Activated B cell treated with CpG ODN at 0.5 μM for 24 hours (primary cell): ENCODE measurements around the gene BRD9. TPM values are rescaled to one million over a fixed set of nuclear protein-coding genes. Genes with fewer than 3 reads are reported as not detected.
"Not testable (repeated sequence)": the region's sequence is repeated elsewhere in the genome, so short reads cannot be mapped to it uniquely, and the experiment has no call there.

Experiments
- ATAC-seq: fragments of 200-7000 bp; cut with Tn5 transposase; one replicate; pipeline ENCODE4 v1.10.0; 2021; ENCODE audit warnings: low read depth, mild to moderate bottlenecking, moderate library complexity
- CTCF ChIA-PET: fragments of 350-600 bp; sonication (Branson Sonifier 250); formaldehyde crosslinking; loops from one replicate; lab custom pipeline; 2021; ENCODE audit warnings: antibody characterized with exemption; lab: Charles Lee
- POLR2A ChIA-PET: fragments of 350-600 bp; sonication (Branson Sonifier 250); formaldehyde crosslinking; loops from one replicate; lab custom pipeline; 2021; ENCODE audit warnings: antibody characterized with exemption; lab: Charles Lee
- DNase-seq: peaks from one replicate; pipeline ENCODE4 v3.0.0; 2022
- H3K27ac Mint-ChIP-seq: one replicate; pipeline ENCODE4 v1.8.0; 2020; ENCODE audit warnings: mixed read lengths
- H3K27me3 Mint-ChIP-seq: one replicate; pipeline ENCODE4 v1.8.0; 2021; ENCODE audit warnings: mixed read lengths
- H3K36me3 Mint-ChIP-seq: one replicate; pipeline ENCODE4 v1.8.0; 2021; ENCODE audit warnings: low read depth, mixed read lengths
- H3K4me1 Mint-ChIP-seq: one replicate; pipeline ENCODE4 v1.8.0; 2021; ENCODE audit warnings: mixed read lengths
- H3K4me3 Mint-ChIP-seq: one replicate; pipeline ENCODE4 v1.8.0; 2020; ENCODE audit warnings: mild to moderate bottlenecking, mixed read lengths
- H3K9me3 Mint-ChIP-seq: one replicate; pipeline ENCODE4 v1.8.0; 2020; ENCODE audit warnings: mixed read lengths
- intact Hi-C: fragments of 100-400 bp; cut with micrococcal nuclease; formaldehyde crosslinking; loops from one replicate; pipeline ENCODE4 v1.15.1; 2024
- total RNA-seq: library from RNA; stranded (reverse); gene quantifications from 2 replicates; pipeline ENCODE4 v1.2.3, GENCODE V29; 2022
- TF ChIP-seq, protein P1 (sequence below): fragments of 200-600 bp; IDR thresholded peaks from one replicate; pipeline ENCODE4 v1.8.0; 2022; ENCODE audit warnings: antibody characterized with exemption, mild to moderate bottlenecking

BRD9 gene
- total RNA-seq, 1 donor from 2014 or later = 67.8 TPM

DNA sequence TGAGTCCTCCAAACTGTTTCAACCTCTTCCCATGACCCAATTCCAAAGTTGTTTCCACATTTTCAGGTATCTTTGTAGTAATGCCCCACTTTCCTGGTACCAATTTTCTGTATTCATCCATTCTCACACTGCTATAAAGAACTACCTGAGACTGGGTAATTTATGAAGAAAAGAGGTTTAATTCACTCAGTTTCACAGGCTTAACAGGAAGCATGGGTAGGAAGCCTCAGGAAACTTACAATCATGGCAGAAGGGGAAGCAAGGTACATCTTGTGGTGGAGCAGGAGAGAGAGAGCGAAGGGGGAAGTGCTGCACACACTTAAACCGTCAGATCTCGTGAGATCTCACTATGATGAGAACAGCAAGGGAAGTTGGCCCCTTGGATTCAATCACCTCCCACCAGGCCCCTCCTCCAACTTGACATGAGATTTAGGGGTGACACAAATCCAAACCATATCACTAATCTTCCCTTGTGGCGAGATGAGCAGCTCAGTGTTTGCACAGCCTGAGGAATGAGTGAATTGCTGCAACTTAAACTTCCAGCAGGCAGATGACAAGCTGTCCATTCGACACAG, 43.0 kb upstream of the BRD9 start:
- ChIA-PET POLR2A (no interaction called here), CTCF (no interaction called here)
- DNase-seq (no peak), ATAC-seq (no peak)
- intact Hi-C loops = no loop called here
- Mint-ChIP-seq H3K36me3 (no peaks in the 10 kb centered on the region), H3K27me3 (peaks cover 18% of the 10 kb centered on the region), H3K27ac (no peak overlapping the region), H3K4me1 (no peaks in the 10 kb centered on the region), H3K9me3 (no peaks in the 10 kb centered on the region), H3K4me3 (no peak overlapping the region)
- TF ChIP-seq, protein P1, sequence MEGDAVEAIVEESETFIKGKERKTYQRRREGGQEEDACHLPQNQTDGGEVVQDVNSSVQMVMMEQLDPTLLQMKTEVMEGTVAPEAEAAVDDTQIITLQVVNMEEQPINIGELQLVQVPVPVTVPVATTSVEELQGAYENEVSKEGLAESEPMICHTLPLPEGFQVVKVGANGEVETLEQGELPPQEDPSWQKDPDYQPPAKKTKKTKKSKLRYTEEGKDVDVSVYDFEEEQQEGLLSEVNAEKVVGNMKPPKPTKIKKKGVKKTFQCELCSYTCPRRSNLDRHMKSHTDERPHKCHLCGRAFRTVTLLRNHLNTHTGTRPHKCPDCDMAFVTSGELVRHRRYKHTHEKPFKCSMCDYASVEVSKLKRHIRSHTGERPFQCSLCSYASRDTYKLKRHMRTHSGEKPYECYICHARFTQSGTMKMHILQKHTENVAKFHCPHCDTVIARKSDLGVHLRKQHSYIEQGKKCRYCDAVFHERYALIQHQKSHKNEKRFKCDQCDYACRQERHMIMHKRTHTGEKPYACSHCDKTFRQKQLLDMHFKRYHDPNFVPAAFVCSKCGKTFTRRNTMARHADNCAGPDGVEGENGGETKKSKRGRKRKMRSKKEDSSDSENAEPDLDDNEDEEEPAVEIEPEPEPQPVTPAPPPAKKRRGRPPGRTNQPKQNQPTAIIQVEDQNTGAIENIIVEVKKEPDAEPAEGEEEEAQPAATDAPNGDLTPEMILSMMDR = no peak

DNA sequence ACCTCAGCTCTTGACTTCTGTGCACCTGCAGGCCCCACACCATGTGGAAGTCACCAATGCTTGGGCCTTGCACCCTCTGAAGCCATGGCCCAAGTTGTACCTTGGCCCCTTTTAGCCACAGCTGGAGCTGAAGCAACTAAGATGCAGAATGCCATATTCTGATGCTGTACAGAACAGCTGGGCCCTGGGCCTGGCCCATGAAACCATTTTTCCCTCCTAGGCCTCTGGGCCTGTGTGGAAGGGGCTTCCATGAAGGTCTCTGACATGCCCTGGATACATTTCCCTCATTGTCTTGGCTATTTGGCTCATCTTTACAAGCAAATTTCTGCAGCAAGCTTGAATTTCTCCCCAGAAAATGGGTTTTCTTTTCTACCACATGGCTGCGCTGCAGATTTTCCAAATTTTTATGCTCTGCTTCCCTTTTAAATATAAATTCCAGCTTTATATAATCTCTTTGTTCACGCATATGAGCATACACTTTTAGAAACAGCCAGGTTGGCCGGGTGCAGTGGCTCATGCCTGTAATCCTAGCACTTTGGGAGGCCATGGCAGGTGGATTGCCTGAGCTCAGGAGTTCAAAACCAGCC, 41.9 kb upstream of the BRD9 start:
- H3K4me3 Mint-ChIP-seq, DNase-seq, H3K4me1 Mint-ChIP-seq, H3K9me3 Mint-ChIP-seq, intact Hi-C loops, POLR2A ChIA-PET, ATAC-seq, H3K36me3 Mint-ChIP-seq, H3K27ac Mint-ChIP-seq: not testable (repeated sequence)
- CTCF ChIA-PET = interaction anchor here (0.6 kb wide), 1 partner anchor 27 kb away, joined by 3 read pairs; no protein-coding TSS in a partner anchor
- peaks cover 15% of the 10 kb centered on the region for H3K27me3 Mint-ChIP-seq

DNA sequence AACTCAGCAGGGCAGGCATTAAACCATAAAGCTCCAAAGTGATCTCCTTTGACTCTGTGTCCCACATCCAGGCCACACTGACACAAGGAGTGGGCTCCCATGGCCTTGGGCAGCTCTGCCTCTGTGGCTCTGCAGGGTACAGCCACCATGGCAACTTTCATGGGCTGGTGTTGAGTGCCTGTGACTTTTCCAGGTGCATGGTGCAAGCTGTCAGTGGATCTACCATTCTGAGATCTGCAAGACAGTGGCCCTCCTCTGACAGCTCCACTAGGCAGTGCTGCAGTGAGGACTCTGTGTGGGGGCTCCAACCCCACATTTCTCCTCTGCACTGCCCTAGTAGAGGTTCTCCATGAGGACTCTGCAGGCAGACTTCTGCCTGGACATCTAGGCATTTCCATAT, 41.4 kb upstream of the BRD9 start:
- ATAC-seq, H3K4me1 Mint-ChIP-seq, intact Hi-C loops, H3K9me3 Mint-ChIP-seq, H3K27ac Mint-ChIP-seq, DNase-seq, POLR2A ChIA-PET, H3K36me3 Mint-ChIP-seq, H3K4me3 Mint-ChIP-seq: not testable (repeated sequence)
- H3K27me3 Mint-ChIP-seq = peaks cover 11% of the 10 kb centered on the region
- CTCF ChIA-PET = interaction anchor here (0.6 kb wide), 1 partner anchor 27 kb away, joined by 3 read pairs; no protein-coding TSS in a partner anchor

DNA sequence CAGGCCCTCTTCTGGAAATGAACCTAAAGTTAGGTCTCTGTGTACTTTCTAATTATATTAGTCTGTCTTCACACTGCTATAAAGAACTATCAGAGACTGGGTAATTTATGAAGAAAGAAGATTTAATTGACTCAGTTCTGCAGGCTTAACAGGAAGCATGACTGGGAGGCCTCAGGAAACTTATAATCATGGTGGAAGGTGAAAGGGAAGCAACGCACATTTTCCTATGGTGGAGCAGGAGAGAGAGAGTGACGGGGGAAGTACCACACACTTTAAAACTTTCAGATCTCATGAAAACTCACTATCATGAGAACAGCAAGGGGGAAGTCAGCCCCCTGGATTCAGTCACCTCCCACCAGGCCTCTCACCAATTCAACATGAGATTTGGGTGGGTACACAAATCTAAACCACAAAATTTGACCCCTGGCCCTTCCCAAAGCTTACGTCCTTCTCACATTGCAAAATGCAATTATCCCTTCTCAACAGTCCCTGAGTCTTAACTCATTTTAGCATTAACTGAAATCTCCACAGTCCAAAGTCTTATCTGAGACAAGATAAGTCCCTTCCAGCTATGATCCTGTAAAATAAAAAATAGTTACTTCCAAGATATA, 40.8 kb upstream of the BRD9 start:
- intact Hi-C loops = no loop called here
- ATAC-seq (no peak), DNase-seq (no peak)
- H3K27me3 Mint-ChIP-seq = peaks cover 10% of the 10 kb centered on the region
- H3K9me3 Mint-ChIP-seq = no peaks in the 10 kb centered on the region
- POLR2A ChIA-PET = no interaction called here
- TF ChIP-seq, protein P1 = no peak
- no peaks in the 10 kb centered on the region for H3K36me3 Mint-ChIP-seq
- no peak overlapping the region for H3K4me3 Mint-ChIP-seq
- H3K4me1 Mint-ChIP-seq = no peaks in the 10 kb centered on the region
- H3K27ac Mint-ChIP-seq = no peak overlapping the region
- CTCF ChIA-PET = interaction anchor here (2.0 kb wide), 1 partner anchor 9 kb away, joined by 8 read pairs; no protein-coding TSS in a partner anchor

DNA sequence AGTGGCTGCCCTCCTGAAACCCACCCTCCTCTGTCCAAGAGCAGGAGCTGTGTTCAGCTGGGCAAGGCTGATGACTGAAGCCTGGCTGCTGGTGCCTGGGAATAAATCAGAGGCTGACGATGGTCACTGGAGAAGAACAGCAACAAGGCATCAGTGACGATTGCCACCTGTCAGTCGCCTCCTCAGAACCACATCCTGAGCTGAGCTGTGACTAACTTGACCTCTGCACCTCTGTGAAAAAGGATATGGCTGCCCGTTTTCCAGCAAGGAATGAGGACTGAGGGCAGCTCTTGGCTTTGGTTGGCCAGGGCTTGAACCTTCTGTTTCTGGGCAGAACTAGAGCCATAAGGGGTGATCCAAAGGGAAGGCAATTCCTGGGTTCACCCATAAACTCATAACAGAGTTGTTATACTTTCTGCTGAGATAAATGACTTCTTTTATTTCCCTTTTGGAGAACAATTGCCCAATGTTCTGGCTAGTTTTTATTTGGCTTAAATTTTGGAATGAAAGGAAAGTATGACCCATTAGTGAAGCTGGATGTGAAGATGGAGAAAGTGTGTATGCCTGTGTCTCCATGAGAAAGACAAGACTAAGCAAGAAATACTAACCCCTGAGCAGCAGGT, 40.1 kb upstream of the BRD9 start:
- Mint-ChIP-seq H3K9me3 (no peaks in the 10 kb centered on the region), H3K27ac (no peak overlapping the region), H3K27me3 (peaks cover 14% of the 10 kb centered on the region), H3K4me3 (no peak overlapping the region), H3K36me3 (no peaks in the 10 kb centered on the region), H3K4me1 (no peaks in the 10 kb centered on the region)
- no peak for DNase-seq
- intact Hi-C loops = no loop called here
- ChIA-PET POLR2A (no interaction called here), CTCF (interaction anchor here (2.0 kb wide), 1 partner anchor 9 kb away, joined by 8 read pairs; no protein-coding TSS in a partner anchor)
- ATAC-seq = no peak
- TF ChIP-seq, protein P1 = no peak
